A549 (cell line): ENCODE data around the gene CHRNA4. TPM values are rescaled to one million over a fixed set of nuclear protein-coding genes. Genes with fewer than 3 reads are reported as not detected.

Source experiments
- ATAC-seq, 2 experiments: fragments of 200-7000 bp in 1 of 2; fragments of >200 bp in 1 of 2; cut with Nextera tagmentation in 1 of 2; cut with Tn5 transposase in 1 of 2; 3 replicates each; pipeline versions ENCODE4 v1.8.0 to v1.9.1; 2018 to 2020; ENCODE audit warnings: mild to moderate bottlenecking in 1 of 2, moderate library complexity in 1 of 2
- CTCF ChIA-PET: fragments of 300-600 bp; sonication (Branson Sonifier 250); formaldehyde crosslinking; extraction: SDS; loops from one replicate; lab custom pipeline; 2021; ENCODE audit warnings: antibody characterized with exemption, inconsistent platforms; lab: Yijun Ruan, JAX
- POLR2A ChIA-PET: fragments of 350-600 bp; formaldehyde crosslinking; extraction: SDS; loops from one replicate; lab custom pipeline; 2021; ENCODE audit warnings: antibody characterized with exemption, inconsistent platforms; lab: Yijun Ruan, JAX
- DNase-seq, 2 experiments: peaks; one replicate each; pipeline versions ENCODE4 v3.0.0 to v3.0.0-alpha.2; 2011 to 2016; ENCODE audit warnings: low read depth in 1 of 2, low spot score in 1 of 2
- FAIRE-seq: peaks from 2 replicates; lab custom pipeline; 2011; peaks lifted over from hg19 to GRCh38; lab: Jason Lieb, UNC
- H3K27ac ChIP-seq, 2 experiments: fragments of >200 bp; sonication (Bioruptor Twin); formaldehyde crosslinking; 3 replicates each; pipeline ENCODE4 v1.5.1; 2016 to 2017
- H3K4me1 ChIP-seq: fragments of >200 bp; sonication (Bioruptor Twin); formaldehyde crosslinking; 3 replicates; pipeline ENCODE4 v1.6.1; 2016
- H3K4me2 ChIP-seq: fragments of >200 bp; sonication (Bioruptor Twin); formaldehyde crosslinking; 3 replicates; pipeline ENCODE4 v1.6.1; 2016
- H3K4me3 ChIP-seq: fragments of >200 bp; sonication (Bioruptor Twin); formaldehyde crosslinking; 3 replicates; pipeline ENCODE4 v1.5.1; 2016
- H3K9me3 ChIP-seq: fragments of >200 bp; sonication (Bioruptor Twin); formaldehyde crosslinking; 3 replicates; pipeline ENCODE4 v1.6.1; 2016
- CBX2 ChIP-seq: fragments of 200-600 bp; sonication (generic); IDR thresholded peaks from 2 replicates; pipeline ENCODE4 v1.6.1; 2016; ENCODE audit warnings: low read depth, mild to moderate bottlenecking, borderline replicate concordance
- CBX8 ChIP-seq: fragments of 200-600 bp; sonication (generic); IDR thresholded peaks from 2 replicates; pipeline ENCODE4 v1.6.1; 2016
- CEBPB ChIP-seq, 2 experiments: fragments of >200 bp in 1 of 2; sonication (Bioruptor Twin) in 1 of 2; formaldehyde crosslinking in 1 of 2; IDR thresholded peaks; 2 replicates each; pipeline ENCODE4 v1.6.1; 2012 to 2016
- CTCF ChIP-seq: fragments of >200 bp; sonication (Bioruptor Twin); formaldehyde crosslinking; IDR thresholded peaks from 3 replicates; pipeline ENCODE4 v1.5.1; 2016
- EHMT2 ChIP-seq: fragments of 200-600 bp; sonication (generic); IDR thresholded peaks from 2 replicates; pipeline ENCODE4 v1.6.1; 2016; ENCODE audit warnings: antibody characterized with exemption, low read depth, mild to moderate bottlenecking, moderate library complexity
- HEYL ChIP-seq: fragments of 250-450 bp; sonication (Bioruptor Pico); IDR thresholded peaks from 2 replicates; pipeline ENCODE4 v1.8.0; 2021; ENCODE audit warnings: mild to moderate bottlenecking, moderate library complexity
- HMGXB4 ChIP-seq: fragments of 250-450 bp; sonication (Bioruptor Pico); IDR thresholded peaks from 2 replicates; pipeline ENCODE4 v1.5.0; 2021; ENCODE audit warnings: mild to moderate bottlenecking, moderate library complexity, borderline replicate concordance
- MAFK ChIP-seq: fragments of 450-650 bp; IDR thresholded peaks from 2 replicates; pipeline ENCODE4 v1.6.1; 2014; ENCODE audit not compliant: partially characterized antibody
- NPAS2 ChIP-seq: fragments of 250-450 bp; sonication (Bioruptor Pico); IDR thresholded peaks from 2 replicates; pipeline ENCODE4 v1.8.0; 2022; ENCODE audit warnings: mild to moderate bottlenecking, moderate library complexity, borderline replicate concordance
- PBX3 ChIP-seq: IDR thresholded peaks from 2 replicates; pipeline ENCODE4 v1.6.1; 2012
- RAD21 ChIP-seq, 2 experiments: fragments of >200 bp in 1 of 2; sonication (Bioruptor Twin) in 1 of 2; formaldehyde crosslinking in 1 of 2; IDR thresholded peaks in 1 of 2; conservative IDR thresholded peaks in 1 of 2; 2 replicates in 1 of 2; 3 replicates in 1 of 2; pipeline ENCODE4 v1.6.1; 2012 to 2018; ENCODE audit warnings: inconsistent platforms in 1 of 2
- RCOR1 ChIP-seq: fragments of 150-350 bp; IDR thresholded peaks from 2 replicates; pipeline ENCODE4 v1.6.1; 2014; ENCODE audit warnings: antibody characterized with exemption, low read length, low read depth
- REST ChIP-seq: fragments of 200-600 bp; sonication (generic); IDR thresholded peaks from 2 replicates; pipeline ENCODE4 v1.6.1; 2016; ENCODE audit warnings: antibody characterized with exemption, mild to moderate bottlenecking, moderate library complexity
- RFX5 ChIP-seq: fragments of 450-650 bp; IDR thresholded peaks from 2 replicates; pipeline ENCODE4 v1.7.1; 2014; ENCODE audit warnings: antibody characterized with exemption, mild to moderate bottlenecking, moderate library complexity
- RNF2 ChIP-seq: fragments of 200-600 bp; sonication (generic); IDR thresholded peaks from 2 replicates; pipeline ENCODE4 v1.6.1; 2016; ENCODE audit warnings: low read depth, mild to moderate bottlenecking, antibody characterized with exemption, moderate library complexity, borderline replicate concordance
- TP53 ChIP-seq: fragments of 250-450 bp; sonication (Bioruptor Pico); IDR thresholded peaks from 2 replicates; pipeline ENCODE4 v1.5.0; 2021; ENCODE audit warnings: mild to moderate bottlenecking, moderate library complexity
- ZSCAN20 ChIP-seq: fragments of 250-450 bp; sonication (Bioruptor Pico); IDR thresholded peaks from 2 replicates; pipeline ENCODE4 v1.8.0; 2022; ENCODE audit warnings: mild to moderate bottlenecking, moderate library complexity
- WGBS: methylation state at CpG from one replicate; pipeline ENCODE4 v1.1.6; 2017; ENCODE audit errors: missing lambda C conversion rate; 5-methylcytosine and 5-hydroxymethylcytosine counted together
- polyA plus RNA-seq, 4 experiments: library from polyadenylated mRNA; depleted of rRNA in 3 of 4; stranded (reverse); fragments of >200 nt; fragmentation: RNase III in 1 of 4; extraction: RNeasy Plus Mini Kit Qiagen cat#74134 plus additional on column Dnase treatment in 1 of 4; gene quantifications; 2 replicates in 3 of 4; 3 replicates in 1 of 4; pipeline ENCODE4 v1.2.3, GENCODE V29; 2011 to 2017
- TF ChIP-seq, protein P1 (sequence below): fragments of >200 bp; sonication (Bioruptor Twin); formaldehyde crosslinking; IDR thresholded peaks from 3 replicates; pipeline ENCODE4 v1.6.1; 2016
- TF ChIP-seq, protein P2 (sequence below): fragments of 450-650 bp; IDR thresholded peaks from 2 replicates; pipeline ENCODE4 v1.6.1; 2014; ENCODE audit warnings: antibody characterized with exemption
- TF ChIP-seq, protein P3 (sequence below): IDR thresholded peaks from 2 replicates; pipeline ENCODE4 v1.6.1; 2012

The CHRNA4 gene
- polyA plus RNA-seq, 2 of the 4 experiments (the other 2 are of a cell fraction), result 0.03 to 0.23 TPM

- Histone ChIP-seq H3K4me2 (no peak overlapping the region), H3K4me3 (no peak overlapping the region), H3K9me3 (no peaks in the 10 kb centered on the region), H3K4me1 (0 out of 3 replicates have a peak, but pooled peaks cover 4% of the 10 kb centered on the region), H3K27ac (no peak overlapping the region)
- CTCF ChIA-PET, result interaction anchor here (1.1 to 4.8 kb wide), 3 partner anchors 24 to 49 kb away, joined by 3 to 21 read pairs (median 11); no protein-coding TSS in a partner anchor
- TF ChIP-seq RFX5 (no peak), NPAS2 (CRISPR knock-in tag) (no peak), TP53 (CRISPR knock-in tag) (no peak), CBX8 (no peak), HEYL (CRISPR knock-in tag) (no peak), PBX3 (no peak), RNF2 (no peak), REST (no peak), RCOR1 (no peak), MAFK (no peak), RAD21 (conservative IDR thresholded peaks at IDR 0.05 in 1 of 2, IDR thresholded peaks at IDR 0.05 in 1 of 2) (no peak), CTCF (no peak)
- TF ChIP-seq, protein P1, sequence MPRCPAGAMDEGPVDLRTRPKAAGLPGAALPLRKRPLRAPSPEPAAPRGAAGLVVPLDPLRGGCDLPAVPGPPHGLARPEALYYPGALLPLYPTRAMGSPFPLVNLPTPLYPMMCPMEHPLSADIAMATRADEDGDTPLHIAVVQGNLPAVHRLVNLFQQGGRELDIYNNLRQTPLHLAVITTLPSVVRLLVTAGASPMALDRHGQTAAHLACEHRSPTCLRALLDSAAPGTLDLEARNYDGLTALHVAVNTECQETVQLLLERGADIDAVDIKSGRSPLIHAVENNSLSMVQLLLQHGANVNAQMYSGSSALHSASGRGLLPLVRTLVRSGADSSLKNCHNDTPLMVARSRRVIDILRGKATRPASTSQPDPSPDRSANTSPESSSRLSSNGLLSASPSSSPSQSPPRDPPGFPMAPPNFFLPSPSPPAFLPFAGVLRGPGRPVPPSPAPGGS, result no peak
- ATAC-seq (no peak), DNase-seq (no peak), FAIRE-seq (no peak)
- WGBS, result 64% methylated on average over 22 of the region's 26 CpGs
- POLR2A ChIA-PET, result no interaction called here
Measured at GRCh38 chr20:63357921-63358905, 2.9 kb downstream of the CHRNA4 start.

GRCh38 chr20:63356931-63357879 lies 3.9 kb downstream of the CHRNA4 start:
- Histone ChIP-seq H3K4me2 (no peak overlapping the region), H3K4me3 (no peak overlapping the region), H3K9me3 (no peaks in the 10 kb centered on the region), H3K4me1 (0 out of 3 replicates have a peak, but pooled peaks cover 4% of the 10 kb centered on the region), H3K27ac (no peak overlapping the region)
- POLR2A ChIA-PET, result no interaction called here
- FAIRE-seq (no peak), DNase-seq (no peak), ATAC-seq (no peak)
- WGBS, result 52% methylated on average over 24 of the region's 30 CpGs
- CTCF ChIA-PET, result interaction anchor here (0.6 to 4.8 kb wide), 3 partner anchors 25 to 102 kb away, joined by 4 to 21 read pairs (median 11); no protein-coding TSS in a partner anchor
- TF ChIP-seq EHMT2 (no peak), CBX2 (no peak), CBX8 (no peak), RFX5 (no peak), ZSCAN20 (CRISPR knock-in tag) (no peak), CEBPB (IDR thresholded peaks at IDR 0.05) (no peak), HMGXB4 (CRISPR knock-in tag) (no peak), RNF2 (no peak)
- TF ChIP-seq, protein P2, sequence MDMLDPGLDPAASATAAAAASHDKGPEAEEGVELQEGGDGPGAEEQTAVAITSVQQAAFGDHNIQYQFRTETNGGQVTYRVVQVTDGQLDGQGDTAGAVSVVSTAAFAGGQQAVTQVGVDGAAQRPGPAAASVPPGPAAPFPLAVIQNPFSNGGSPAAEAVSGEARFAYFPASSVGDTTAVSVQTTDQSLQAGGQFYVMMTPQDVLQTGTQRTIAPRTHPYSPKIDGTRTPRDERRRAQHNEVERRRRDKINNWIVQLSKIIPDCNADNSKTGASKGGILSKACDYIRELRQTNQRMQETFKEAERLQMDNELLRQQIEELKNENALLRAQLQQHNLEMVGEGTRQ, result no peak
- TF ChIP-seq, protein P3, sequence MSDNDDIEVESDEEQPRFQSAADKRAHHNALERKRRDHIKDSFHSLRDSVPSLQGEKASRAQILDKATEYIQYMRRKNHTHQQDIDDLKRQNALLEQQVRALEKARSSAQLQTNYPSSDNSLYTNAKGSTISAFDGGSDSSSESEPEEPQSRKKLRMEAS, result no peak
